NCI-H526 treated with DMSO at 0.1 percent for 48 hours (cell line): ENCODE data around the gene INO80.

Experiments used
- DNase-seq: peaks from one replicate; lab custom pipeline; 2025; lab: John Stamatoyannopoulos, UW

Gene INO80

GRCh38 chr15:41043276-41043951 is 72.7 kb downstream of the INO80 start:
- DNase-seq, result peak; percentile 8

- DNase-seq, result no peak
Measured at GRCh38 chr15:41042851-41043250, 73.2 kb downstream of the INO80 start.

GRCh38 chr15:41039121-41039520 is 77.0 kb downstream of the INO80 start:
- no peak for DNase-seq

- DNase-seq, result no peak
Measured at GRCh38 chr15:41032079-41032328, 84.1 kb downstream of the INO80 start.

GRCh38 chr15:41031232-41032078 is 84.6 kb downstream of the INO80 start:
- no peak for DNase-seq

- DNase-seq, result no peak
Measured at GRCh38 chr15:41028853-41029252, 87.2 kb downstream of the INO80 start.

- no peak for DNase-seq
Measured at GRCh38 chr15:41025393-41025792, 90.7 kb downstream of the INO80 start.

GRCh38 chr15:41024885-41025284 is 91.2 kb downstream of the INO80 start:
- DNase-seq, result no peak

GRCh38 chr15:41024131-41024530 is 91.9 kb downstream of the INO80 start:
- no peak for DNase-seq

- DNase-seq, result no peak
Measured at GRCh38 chr15:41022487-41023090, 93.5 kb downstream of the INO80 start.

- DNase-seq, result no peak
Measured at GRCh38 chr15:41020829-41021228, 95.3 kb downstream of the INO80 start.

- DNase-seq, result no peak
Measured at GRCh38 chr15:41020311-41020710, 95.8 kb downstream of the INO80 start.

GRCh38 chr15:41019174-41019573 is 96.9 kb downstream of the INO80 start:
- no peak for DNase-seq

GRCh38 chr15:41018534-41018933 is 97.5 kb downstream of the INO80 start:
- no peak for DNase-seq

GRCh38 chr15:41017066-41017735 is 98.9 kb downstream of the INO80 start:
- DNase-seq, result no peak

GRCh38 chr15:41013691-41014414 is 102.2 kb downstream of the INO80 start:
- DNase-seq, result no peak

- no peak for DNase-seq
Measured at GRCh38 chr15:41011055-41011815, 104.8 kb downstream of the INO80 start.

GRCh38 chr15:41010345-41010744 is 105.7 kb downstream of the INO80 start:
- no peak for DNase-seq

- DNase-seq, result no peak
Measured at GRCh38 chr15:41006479-41006878, 109.6 kb downstream of the INO80 start.

- DNase-seq, result no peak
Measured at GRCh38 chr15:41004490-41004889, 111.6 kb downstream of the INO80 start.

GRCh38 chr15:41001524-41002214 is 114.4 kb downstream of the INO80 start:
- no peak for DNase-seq
